HG03571 (cell line): Measurements from ENCODE around the gene CDC42SE2.

Experiments used
- ATAC-seq: cut with Tn5 transposase; IDR thresholded peaks from one replicate; pipeline ENCODE4 v1.9.1; 2021; ENCODE audit not compliant: unreplicated experiment

Gene CDC42SE2, protein sequence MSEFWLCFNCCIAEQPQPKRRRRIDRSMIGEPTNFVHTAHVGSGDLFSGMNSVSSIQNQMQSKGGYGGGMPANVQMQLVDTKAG

DNA sequence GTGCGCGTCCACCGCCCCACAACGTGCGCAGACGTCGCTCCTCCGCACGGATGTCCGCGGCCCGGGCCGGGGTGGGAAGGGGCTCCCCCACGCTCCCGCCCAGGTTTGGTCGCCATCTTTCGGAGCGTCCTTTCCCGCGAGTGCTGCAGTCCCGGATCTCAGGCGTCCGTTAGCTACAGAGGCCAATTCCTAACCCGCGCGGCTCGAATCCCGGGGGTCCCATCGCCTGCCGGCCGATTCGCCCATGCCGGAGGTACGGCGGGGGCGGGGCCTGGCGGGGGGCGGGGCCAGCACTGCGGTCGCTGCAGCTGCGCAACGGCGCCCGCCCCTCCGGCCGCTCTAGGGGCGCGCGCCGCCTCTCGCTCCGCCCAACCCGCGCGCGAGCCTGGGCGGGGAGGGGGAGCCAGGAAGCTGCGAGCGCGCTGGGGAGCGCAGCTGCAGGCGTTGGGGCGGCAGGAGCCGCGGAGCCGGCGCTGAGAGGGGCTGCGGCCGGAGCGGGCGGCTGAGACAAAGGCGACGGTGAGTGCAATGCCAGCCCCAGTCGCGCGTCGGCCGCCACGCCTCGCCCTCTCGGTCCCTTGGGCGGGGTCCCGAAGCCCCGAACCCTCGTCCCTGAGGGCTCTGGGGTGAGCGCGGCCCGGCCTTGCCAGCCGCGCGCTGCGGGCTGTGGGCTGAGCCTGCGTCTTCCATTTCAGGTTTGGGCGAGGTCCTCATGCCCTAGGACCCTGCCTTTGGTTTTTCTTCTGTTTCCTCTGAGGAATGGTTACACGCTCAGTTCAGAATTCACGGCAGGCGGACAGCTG lies at the start of gene CDC42SE2:
Gene CDC42SE2 (plus strand): TSS at position 406 of the 803 bp plus-strand sequence. CDS start 95,441 bp downstream, outside the sequence.
- ATAC-seq: peak; percentile 79

DNA sequence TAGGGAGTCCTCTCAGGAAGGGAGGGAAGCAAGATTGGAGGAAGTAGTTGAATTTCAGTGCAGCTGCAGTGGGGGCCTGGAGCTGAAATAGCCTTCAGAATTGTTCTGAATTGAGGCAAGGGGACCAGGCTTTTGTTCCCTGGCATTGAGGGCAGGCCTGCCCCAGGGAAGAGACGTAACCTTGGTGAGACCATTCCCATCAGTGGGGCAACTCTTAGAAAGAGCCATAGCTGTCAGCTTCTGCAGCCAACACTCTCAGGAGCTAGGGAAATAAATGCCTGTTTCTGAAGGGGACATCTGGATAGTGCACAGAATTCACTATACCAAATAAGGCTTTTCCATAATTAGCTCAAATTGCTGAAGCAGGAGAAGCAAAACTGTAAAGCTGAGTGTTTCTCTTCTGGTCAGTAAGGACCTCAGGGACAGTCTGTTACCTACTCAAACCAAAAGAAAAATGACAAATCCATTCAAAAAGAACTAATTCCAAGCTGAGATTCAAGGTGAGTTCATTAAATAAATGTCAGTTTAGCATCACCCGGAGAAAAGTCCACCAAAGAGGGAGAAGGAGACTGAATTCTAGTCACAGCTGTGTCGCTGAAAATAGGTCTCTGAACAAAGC lies 49.1 kb upstream of the CDC42SE2 start:
- ATAC-seq: no peak

- no peak for ATAC-seq
Measured at GRCh38 chr5:131217791-131218190, 46.1 kb upstream of the CDC42SE2 start.

DNA sequence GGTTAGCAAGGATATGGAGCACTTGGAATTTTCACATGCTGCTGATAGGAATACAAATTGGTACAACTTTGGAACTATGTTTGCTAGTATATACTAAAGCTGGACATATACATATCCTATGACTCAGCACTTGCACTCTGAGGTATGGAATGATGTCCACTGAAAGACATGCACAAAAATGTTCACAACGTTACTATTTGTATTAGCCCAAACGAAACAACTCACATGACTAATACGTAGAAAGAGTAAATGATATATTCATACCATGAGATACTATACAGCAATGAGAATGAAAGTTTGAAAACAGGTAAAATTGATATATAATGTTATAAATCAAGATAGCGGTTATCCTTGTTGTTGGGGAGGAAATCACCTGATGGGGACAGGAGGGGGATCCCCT lies 45.5 kb upstream of the CDC42SE2 start:
- ATAC-seq: no peak

DNA sequence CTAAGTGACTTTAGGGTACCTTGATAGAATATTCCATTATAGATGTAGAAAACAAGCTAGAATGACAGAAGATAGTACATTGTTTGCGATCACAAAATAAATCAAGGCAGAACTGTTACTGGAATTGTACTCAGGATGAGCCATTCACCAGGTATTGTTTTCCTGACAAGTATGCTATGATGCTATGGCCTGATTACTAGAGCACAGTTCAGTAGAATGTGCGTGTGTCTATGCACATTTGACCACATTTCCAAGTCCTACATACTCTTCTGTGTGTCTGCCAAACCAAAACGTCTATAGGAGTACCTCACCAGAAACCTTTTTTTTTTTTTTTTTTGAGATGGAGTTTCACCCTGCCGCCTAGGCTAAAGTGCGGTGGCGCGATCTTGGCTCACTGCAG lies 43.3 kb upstream of the CDC42SE2 start:
- ATAC-seq: no peak

DNA sequence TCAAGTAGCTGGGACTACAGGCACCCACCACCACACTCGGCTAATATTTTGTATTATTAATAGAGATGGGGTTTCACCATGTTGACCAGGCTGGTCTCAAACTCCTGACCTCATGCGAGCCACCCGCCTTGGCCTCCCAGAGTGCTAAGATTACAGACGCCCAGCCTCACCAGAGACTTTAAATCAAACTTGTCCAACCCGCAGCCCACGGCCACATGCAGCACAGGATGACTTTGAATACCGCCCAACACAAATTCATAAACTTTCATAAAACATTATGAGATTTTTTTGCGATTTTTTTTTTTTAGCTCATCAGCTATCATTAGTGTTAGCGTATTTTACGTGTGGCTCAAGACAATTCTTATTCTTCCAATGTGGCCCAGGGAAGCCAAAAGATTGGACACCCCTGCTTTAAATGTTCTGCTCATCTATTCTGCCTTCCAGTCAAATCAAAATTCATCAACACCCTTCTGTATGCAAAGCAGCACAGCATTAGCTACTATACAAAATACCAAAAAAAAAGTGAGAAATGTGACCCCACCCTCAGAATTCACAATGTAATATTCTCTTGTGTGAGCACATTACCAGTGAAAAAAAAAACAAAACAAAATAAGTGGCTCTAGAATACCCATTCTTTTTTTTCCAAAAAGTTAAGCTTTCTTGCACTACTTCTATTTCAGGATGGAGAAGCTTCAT lies 42.7 kb upstream of the CDC42SE2 start:
- ATAC-seq: no peak

DNA sequence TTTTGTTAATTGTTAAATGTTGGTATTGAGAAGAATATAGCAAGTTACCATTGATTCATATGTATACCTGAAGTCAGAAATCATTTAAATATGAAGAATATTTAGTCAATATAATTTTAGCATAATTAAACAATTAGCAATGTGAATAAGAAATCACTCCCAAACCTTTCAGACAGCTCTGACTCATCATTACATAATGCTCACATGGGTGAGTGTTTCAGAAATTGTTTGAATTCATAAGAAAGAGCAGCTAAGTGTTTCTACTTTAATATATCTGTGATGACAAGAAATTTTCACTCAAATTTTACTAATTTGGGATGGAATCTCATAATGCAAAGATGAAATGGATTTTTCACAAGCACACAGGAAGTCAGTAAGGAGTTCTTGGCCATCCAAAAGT lies 42.0 kb upstream of the CDC42SE2 start:
- no peak for ATAC-seq

DNA sequence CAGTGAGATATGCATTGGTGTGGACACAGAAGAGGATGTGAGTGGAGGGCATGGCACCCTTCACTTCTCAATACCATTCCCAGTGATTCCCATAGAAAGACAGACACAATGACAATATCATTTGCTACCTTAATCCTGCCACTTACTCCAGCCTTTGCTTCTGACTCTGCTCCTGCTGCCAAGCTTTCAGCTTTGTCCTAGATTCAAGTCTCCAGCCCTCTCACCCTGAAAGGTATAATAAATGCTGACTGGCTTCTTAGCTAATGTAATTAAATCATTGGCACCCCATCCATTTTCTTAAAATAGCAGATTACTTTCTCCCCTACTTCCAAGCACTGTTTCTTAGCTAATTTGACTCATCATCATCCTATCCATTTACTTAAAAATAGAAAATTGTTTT lies 41.1 kb upstream of the CDC42SE2 start:
- no peak for ATAC-seq

GRCh38 chr5:131223751-131224386 lies 40.0 kb upstream of the CDC42SE2 start:
- no peak for ATAC-seq

DNA sequence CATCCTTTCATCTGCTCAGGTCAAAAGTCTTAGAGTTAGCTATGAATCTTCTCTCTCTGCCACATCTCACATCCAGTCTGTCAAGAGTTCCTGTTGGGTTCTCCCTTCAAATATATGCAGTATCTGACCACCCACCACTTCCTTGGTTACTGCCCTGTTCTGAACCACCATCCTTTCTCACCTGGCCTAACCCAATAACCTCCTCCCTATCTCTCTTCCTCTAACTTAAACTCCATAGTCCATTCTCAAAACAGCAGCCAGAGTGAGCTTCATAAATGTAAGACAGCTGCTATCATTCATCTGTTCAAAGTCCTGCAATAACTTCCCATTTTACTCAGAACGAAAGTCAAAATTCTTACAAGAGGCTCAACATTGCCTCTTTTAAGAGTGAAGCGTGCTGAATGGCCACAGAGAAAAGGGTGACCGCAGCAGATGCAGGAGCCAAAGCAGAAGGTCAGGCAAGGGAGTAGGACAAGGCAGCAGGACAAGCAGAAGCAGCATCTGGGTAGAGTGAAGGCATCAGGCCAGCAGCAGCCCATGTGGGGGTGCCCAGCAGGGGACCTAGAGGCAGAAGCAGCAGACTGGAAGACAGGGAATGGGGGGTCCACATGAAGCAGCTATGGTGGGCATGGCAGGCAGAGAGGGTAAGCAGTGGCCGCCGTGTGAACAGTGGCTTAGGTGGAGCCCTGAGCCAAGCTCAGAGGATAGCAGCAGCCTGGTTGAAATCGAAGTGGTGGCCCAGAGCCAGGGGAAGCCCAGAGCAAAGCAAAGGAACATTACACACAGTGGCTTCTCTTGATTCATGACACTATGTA lies 39.3 kb upstream of the CDC42SE2 start:
- ATAC-seq: peak; percentile 84

DNA sequence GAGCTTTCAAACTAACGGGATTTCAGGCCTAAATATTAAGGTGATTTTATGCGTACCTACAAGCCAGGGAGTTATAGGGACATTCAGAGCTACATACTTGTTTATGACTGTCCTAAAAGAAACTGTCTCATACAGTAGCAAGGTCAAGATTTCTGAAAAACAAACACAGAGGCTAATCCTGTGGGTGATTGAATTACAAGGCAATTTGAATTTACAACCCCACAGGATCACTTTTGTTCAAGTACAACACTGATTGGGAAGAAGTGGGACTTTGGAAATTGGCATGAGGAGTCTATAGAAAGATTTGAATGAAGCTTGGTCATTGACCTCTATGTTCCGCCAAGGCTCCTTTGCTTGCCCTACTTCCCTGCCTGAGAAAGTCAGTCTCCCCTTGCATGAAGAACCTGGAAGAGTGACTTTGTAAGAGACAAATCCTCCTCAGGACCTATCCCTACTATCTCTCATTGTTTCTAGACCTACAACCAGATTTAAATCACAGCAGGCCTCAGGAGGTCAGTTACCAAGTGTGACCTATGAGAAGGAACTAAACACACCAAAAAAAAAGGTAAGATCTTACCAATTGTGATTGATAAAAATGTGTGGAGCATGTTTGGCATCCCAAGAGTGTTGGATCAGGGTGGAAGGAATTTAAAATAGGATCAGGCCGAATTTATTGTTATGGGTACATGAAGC lies 38.4 kb upstream of the CDC42SE2 start:
- ATAC-seq: no peak

DNA sequence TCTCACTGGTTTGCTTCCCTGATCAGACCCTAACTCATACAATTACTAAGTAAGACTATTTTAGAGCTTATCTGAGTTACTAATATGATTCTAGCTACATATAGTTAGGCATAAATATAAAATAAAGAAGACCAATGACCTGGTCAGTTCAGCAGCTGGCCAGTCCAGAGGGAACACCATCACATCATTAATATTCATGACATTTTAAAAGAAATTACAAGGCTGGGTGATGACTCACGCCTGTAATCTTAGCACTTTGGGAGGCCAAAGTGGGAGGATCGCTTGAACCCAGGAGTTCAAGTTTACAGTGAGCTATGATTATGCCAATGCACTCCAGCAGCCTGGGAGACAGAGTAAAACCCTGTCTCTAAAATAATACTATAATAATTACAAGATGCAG lies 37.0 kb upstream of the CDC42SE2 start:
- no peak for ATAC-seq

DNA sequence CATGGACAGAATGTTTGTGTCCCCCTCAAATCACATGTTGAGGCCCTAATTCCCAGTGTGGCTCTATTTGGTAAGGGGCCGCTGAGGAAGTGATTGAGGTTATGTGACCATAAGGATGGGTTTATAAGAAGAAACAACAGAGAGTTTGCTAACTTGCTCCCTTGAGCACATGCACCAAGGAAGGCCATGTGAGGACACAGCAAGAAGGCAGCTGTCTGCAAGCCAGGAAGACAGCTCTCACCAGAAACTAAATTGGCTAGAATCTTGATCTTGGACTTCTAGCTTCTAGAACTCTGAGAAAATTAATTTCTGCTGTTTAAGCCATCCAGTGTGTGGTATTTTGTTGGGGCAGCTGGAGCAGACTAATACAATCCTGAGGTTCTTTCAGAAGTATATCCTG lies 35.2 kb upstream of the CDC42SE2 start:
- no peak for ATAC-seq

DNA sequence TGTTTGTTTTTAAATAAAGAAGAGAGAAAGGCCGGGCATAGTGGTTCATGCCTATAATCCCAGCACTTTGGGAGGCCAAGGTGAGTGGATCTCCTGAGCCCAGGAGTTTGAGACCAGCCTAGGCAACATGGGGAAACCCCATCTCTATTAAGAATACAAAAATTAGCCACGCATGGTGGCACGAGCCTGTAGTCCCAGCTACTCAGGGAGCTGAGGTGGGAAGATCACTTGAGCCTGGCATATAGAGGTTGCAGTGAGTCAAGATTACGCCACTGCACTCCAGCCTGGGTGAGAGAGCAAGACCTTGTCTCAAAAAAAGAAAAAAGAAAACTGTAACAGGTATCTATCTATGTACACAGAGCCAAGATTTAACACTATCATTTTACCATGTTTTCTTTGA lies 34.2 kb upstream of the CDC42SE2 start:
- no peak for ATAC-seq

GRCh38 chr5:131230406-131230805 lies 33.4 kb upstream of the CDC42SE2 start:
- peak; percentile 55 for ATAC-seq

- ATAC-seq: no peak
Measured at GRCh38 chr5:131239686-131240085, 24.2 kb upstream of the CDC42SE2 start.

GRCh38 chr5:131242728-131243255 lies 21.1 kb upstream of the CDC42SE2 start:
- no peak for ATAC-seq

GRCh38 chr5:131245312-131245711 lies 18.5 kb upstream of the CDC42SE2 start:
- peak; percentile 66 for ATAC-seq

DNA sequence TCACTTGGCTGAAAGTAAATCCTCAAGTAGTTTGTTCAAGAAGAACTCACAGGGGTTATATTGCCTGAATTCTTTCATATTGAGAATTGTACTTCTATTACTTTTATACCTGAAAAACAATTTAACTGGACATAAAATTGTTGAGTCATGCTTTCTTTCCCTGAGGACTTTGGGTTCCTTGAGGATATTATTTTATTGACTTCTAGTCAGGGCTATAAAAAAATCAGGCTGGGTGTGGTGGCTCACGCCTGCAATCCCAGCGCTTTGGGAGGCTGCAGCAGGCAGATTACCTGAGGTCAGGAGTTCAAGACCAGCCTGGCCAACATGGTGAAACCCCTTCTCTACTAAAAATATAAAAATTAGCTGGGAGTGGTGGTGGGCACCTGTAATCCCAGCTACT lies 17.9 kb upstream of the CDC42SE2 start:
- no peak for ATAC-seq

GRCh38 chr5:131246504-131246903 lies 17.3 kb upstream of the CDC42SE2 start:
- no peak for ATAC-seq
